T-helper 9 cell (primary cell): ENCODE data around the gene DTD1.

Experiments
- DNase-seq: peaks from one replicate; pipeline ENCODE4 v3.0.0-alpha.2; 2020
- total RNA-seq, 2 donors: gene quantifications; one replicate each; lab custom pipeline; 2026; lab: John Stamatoyannopoulos, UW

The DTD1 gene
- total RNA-seq = 8.0 to 13.2 reads per million in 2 donors

- peak; percentile 78 for DNase-seq
Measured at GRCh38 chr20:18587665-18588573, at the start of gene DTD1. Gene DTD1 (plus strand): TSS chr20:18588054. CDS start chr20:18588073, 19 bp downstream.

GRCh38 chr20:18541741-18542140 is 46.1 kb upstream of the DTD1 start:
- DNase-seq = no peak

- DNase-seq = no peak
Measured at GRCh38 chr20:18543216-18543615, 44.6 kb upstream of the DTD1 start.

- DNase-seq = no peak
Measured at GRCh38 chr20:18543932-18544331, 43.9 kb upstream of the DTD1 start.

GRCh38 chr20:18545566-18545965 is 42.3 kb upstream of the DTD1 start:
- DNase-seq = no peak

GRCh38 chr20:18548465-18548864 is 39.4 kb upstream of the DTD1 start:
- no peak for DNase-seq

GRCh38 chr20:18553746-18554145 is 34.1 kb upstream of the DTD1 start:
- DNase-seq = no peak

GRCh38 chr20:18566892-18567738 is 20.7 kb upstream of the DTD1 start, which contains the start of gene SMIM26:
Gene SMIM26 (plus strand): TSS chr20:18567432. CDS start chr20:18567479, 47 bp downstream.
- peak; percentile 90 for DNase-seq

GRCh38 chr20:18567739-18568091 is 20.1 kb upstream of the DTD1 start:
- DNase-seq = no peak

GRCh38 chr20:18571009-18571408 is 16.8 kb upstream of the DTD1 start:
- DNase-seq = no peak

GRCh38 chr20:18571578-18571977 is 16.3 kb upstream of the DTD1 start:
- DNase-seq = no peak

- DNase-seq = no peak
Measured at GRCh38 chr20:18577942-18578341, 9.9 kb upstream of the DTD1 start.

- DNase-seq = no peak
Measured at GRCh38 chr20:18578581-18578980, 9.3 kb upstream of the DTD1 start.

- no peak for DNase-seq
Measured at GRCh38 chr20:18580012-18580411, 7.8 kb upstream of the DTD1 start.

GRCh38 chr20:18585134-18585533 is 2.7 kb upstream of the DTD1 start:
- no peak for DNase-seq

- DNase-seq = no peak
Measured at GRCh38 chr20:18588574-18588933, 700 bp downstream of the DTD1 start.

GRCh38 chr20:18589941-18590674 is 2.3 kb downstream of the DTD1 start:
- DNase-seq = no peak

- DNase-seq = no peak
Measured at GRCh38 chr20:18596270-18596669, 8.4 kb downstream of the DTD1 start.

GRCh38 chr20:18609741-18610140 is 21.9 kb downstream of the DTD1 start:
- no peak for DNase-seq

GRCh38 chr20:18611492-18611891 is 23.6 kb downstream of the DTD1 start:
- no peak for DNase-seq

- no peak for DNase-seq
Measured at GRCh38 chr20:18613553-18613952, 25.7 kb downstream of the DTD1 start.

GRCh38 chr20:18614244-18614643 is 26.4 kb downstream of the DTD1 start:
- DNase-seq = no peak
